HG02840 (cell line): Measurements from ENCODE around the gene RELT.
A peak's percentile ranks its signal among the peaks of the same experiment; 100 is the strongest.

Experiments used
- ATAC-seq: cut with Tn5 transposase; IDR thresholded peaks from one replicate; pipeline ENCODE4 v1.9.1; 2021; ENCODE audit warnings: mild to moderate bottlenecking, moderate library complexity, moderate number of reproducible peaks; ENCODE audit not compliant: unreplicated experiment, low FRiP score

Gene RELT

GRCh38 chr11:73376160-73376802, at the start of gene RELT:
Gene RELT, plus strand, starts transcription at chr11:73376399. Its CDS starts 12,738 bp downstream, at chr11:73389137.
- ATAC-seq: peak; percentile 64

- no peak for ATAC-seq
These were observed 49.0 kb upstream of the RELT start for GRCh38 chr11:73326929-73327811.

- ATAC-seq: no peak
These were observed 48.3 kb upstream of the RELT start for GRCh38 chr11:73327812-73328364.

- no peak for ATAC-seq
These were observed 45.6 kb upstream of the RELT start for GRCh38 chr11:73330569-73331093.

GRCh38 chr11:73331138-73331916, 44.9 kb upstream of the RELT start:
- no peak for ATAC-seq

- no peak for ATAC-seq
These were observed 43.0 kb upstream of the RELT start for GRCh38 chr11:73333173-73333572.

- ATAC-seq: no peak
These were observed 42.4 kb upstream of the RELT start for GRCh38 chr11:73333640-73334383.

- no peak for ATAC-seq
These were observed 41.6 kb upstream of the RELT start for GRCh38 chr11:73334384-73335203.

- no peak for ATAC-seq
These were observed 40.8 kb upstream of the RELT start for GRCh38 chr11:73335204-73335923.

GRCh38 chr11:73337846-73338245, 38.4 kb upstream of the RELT start:
- no peak for ATAC-seq

- ATAC-seq: no peak
These were observed 37.9 kb upstream of the RELT start for GRCh38 chr11:73338279-73338678.

- ATAC-seq: no peak
These were observed 36.0 kb upstream of the RELT start for GRCh38 chr11:73340164-73340563.

GRCh38 chr11:73342633-73343032, 33.6 kb upstream of the RELT start:
- ATAC-seq: no peak

- ATAC-seq: no peak
These were observed 32.9 kb upstream of the RELT start for GRCh38 chr11:73343076-73343873.

GRCh38 chr11:73344191-73344607, 32.0 kb upstream of the RELT start:
- no peak for ATAC-seq

GRCh38 chr11:73345481-73346160, 30.6 kb upstream of the RELT start:
- ATAC-seq: no peak
